Lower leg skin (tissue), 4 donors: ENCODE measurements around the gene MCCC1. TPM values are rescaled to one million over a fixed set of nuclear protein-coding genes. Genes with fewer than 3 reads are reported as not detected.
A peak's percentile ranks its signal among the peaks of the same experiment; 100 is the strongest.

ENCODE experiments used
- DNase-seq, 2 donors: peaks; one replicate each; pipeline ENCODE4 v3.0.0-alpha.2; 2019; ENCODE audit warnings: low spot score in 2 of 2
- H3K4me3 ChIP-seq: fragments of 200-600 bp; sonication (generic); 2 replicates; pipeline ENCODE4 v1.5.1; 2017; ENCODE audit warnings: mild to moderate bottlenecking, low read depth; ENCODE audit not compliant: poor library complexity, severe bottlenecking
- CTCF ChIP-seq, 3 donors: fragments of 450-650 bp; IDR thresholded peaks; one replicate each; pipeline ENCODE4 v1.5.1; 2016; ENCODE audit warnings: antibody characterized with exemption in 3 of 3, mild to moderate bottlenecking in 3 of 3, moderate library complexity in 2 of 3
- POLR2A ChIP-seq, 2 donors: fragments of 450-650 bp; IDR thresholded peaks; one replicate each; pipeline ENCODE4 v1.6.1; 2016 to 2017; ENCODE audit warnings: antibody characterized with exemption in 2 of 2, mild to moderate bottlenecking in 1 of 2, moderate library complexity in 1 of 2
- WGBS, 2 donors: methylation state at CpG; one replicate each; pipeline ENCODE4 v1.1.5; 2018; 5-methylcytosine and 5-hydroxymethylcytosine counted together
- intact Hi-C: fragments of 100-400 bp; cut with DNase I; formaldehyde crosslinking; loops from one replicate; pipeline ENCODE4 v1.15.0; 2023; ENCODE audit warnings: low total_unique reads
- total RNA-seq, 4 donors: library from RNA; depleted of rRNA; stranded (reverse); fragments of >200 nt; gene quantifications; one replicate each; pipeline ENCODE4 v1.1.0, GENCODE V29; 2016

The MCCC1 gene
- total RNA-seq: 10 to 100 TPM; 31.7 to 43.9 (median 36.9) TPM

GRCh38 chr3:183099026-183099837 is at the start of gene MCCC1:
Gene MCCC1 (minus strand): TSS chr3:183099496. CDS start chr3:183099440, 56 bp downstream.
- H3K4me3 ChIP-seq: peak within 1 kb of the TSS; percentile 80
- intact Hi-C loops: no loop called here
- WGBS, 2 donors: 0% methylated on average over 56 to 60 of the region's 60 CpGs
- DNase-seq: peak; percentile 99 to 100
- TF ChIP-seq CTCF (IDR thresholded peaks at IDR 0.05) (no peak), POLR2A (IDR thresholded peaks at IDR 0.05) (no peak)

GRCh38 chr3:183148056-183148455 is 48.8 kb upstream of the MCCC1 start:
- 62 to 63% methylated on average over 4 of the region's 4 CpGs for WGBS, 2 donors
- H3K4me3 ChIP-seq: no peak overlapping the region
- DNase-seq: peak in 1 of 2 donors; percentile 3
- intact Hi-C loops: no loop called here
- TF ChIP-seq CTCF (IDR thresholded peaks at IDR 0.05) (no peak), POLR2A (IDR thresholded peaks at IDR 0.05) (no peak)

- intact Hi-C loops: no loop called here
- DNase-seq: no peak
- no peak for TF ChIP-seq CTCF (IDR thresholded peaks at IDR 0.05)
- TF ChIP-seq POLR2A (IDR thresholded peaks at IDR 0.05): no peak
- no peak overlapping the region for H3K4me3 ChIP-seq
- 61 to 95% methylated on average over 1 of the region's 1 CpG for WGBS, 2 donors
These were observed 45.1 kb upstream of the MCCC1 start for GRCh38 chr3:183144363-183144762.

- no peak overlapping the region for H3K4me3 ChIP-seq
- WGBS, 2 donors: 67 to 74% methylated on average over 11 of the region's 11 CpGs
- TF ChIP-seq CTCF (IDR thresholded peaks at IDR 0.05) (no peak), POLR2A (IDR thresholded peaks at IDR 0.05) (no peak)
- intact Hi-C loops: no loop called here
- peak in 1 of 2 donors; percentile 25 for DNase-seq
These were observed 42.9 kb upstream of the MCCC1 start for GRCh38 chr3:183142199-183142598.

GRCh38 chr3:183134844-183135243 is 35.5 kb upstream of the MCCC1 start:
- DNase-seq: peak in 1 of 2 donors; percentile 20
- WGBS, 2 donors: 82 to 84% methylated on average over 2 of the region's 2 CpGs
- intact Hi-C loops: no loop called here
- H3K4me3 ChIP-seq: no peak overlapping the region
- TF ChIP-seq POLR2A (IDR thresholded peaks at IDR 0.05) (no peak), CTCF (IDR thresholded peaks at IDR 0.05) (no peak)
